GM12801 (cell line): ENCODE results near the gene SLC45A3.

Source experiments
- CTCF ChIP-seq: IDR thresholded peaks from one replicate; pipeline ENCODE4 v1.5.1; 2011; ENCODE audit warnings: control low read depth; ENCODE audit not compliant: insufficient read length; ENCODE audit errors: extremely low read depth

Gene SLC45A3

GRCh38 chr1:205714906-205715246 is 34.6 kb upstream of the SLC45A3 start:
- TF ChIP-seq CTCF: no peak

GRCh38 chr1:205714190-205714905 is 34.0 kb upstream of the SLC45A3 start:
- TF ChIP-seq CTCF: no peak

- TF ChIP-seq CTCF: peak; percentile 54
Observed at GRCh38 chr1:205711105-205712048, 31.1 kb upstream of the SLC45A3 start.

- no peak for TF ChIP-seq CTCF
Observed at GRCh38 chr1:205710201-205711062, 30.1 kb upstream of the SLC45A3 start.

- TF ChIP-seq CTCF: no peak
Observed at GRCh38 chr1:205709640-205710039, 29.3 kb upstream of the SLC45A3 start.

- TF ChIP-seq CTCF: no peak
Observed at GRCh38 chr1:205709059-205709398, 28.7 kb upstream of the SLC45A3 start.
